ENCODE data around the gene ADGRA3. TPM values are rescaled to one million over a fixed set of nuclear protein-coding genes. Genes with fewer than 3 reads are reported as not detected.

The ADGRA3 gene
- total RNA-seq, 4 donors from 2014 or later: 10.4 to 32.2 (median 19.8) TPM

DNA sequence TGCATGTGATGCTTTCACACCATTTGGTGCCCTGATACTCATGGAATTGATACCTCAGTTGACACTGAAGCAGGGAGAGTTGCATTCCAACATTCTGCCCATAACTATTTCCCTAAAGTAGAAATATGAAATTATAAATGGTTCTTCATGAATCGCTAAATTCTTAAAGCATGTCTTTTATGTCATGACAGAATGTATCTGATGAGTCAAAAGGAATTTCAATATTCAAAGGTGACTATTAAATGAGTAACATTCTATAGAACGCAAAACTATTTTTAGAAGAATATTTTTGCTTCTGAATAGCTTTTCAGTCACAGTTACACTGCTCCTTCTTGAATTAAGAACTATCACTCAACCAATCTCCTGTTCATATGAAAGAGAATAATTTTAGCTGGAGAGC lies 152.8 kb downstream of the ADGRA3 start:
- 66% methylated on average over 2 of the region's 2 CpGs for WGBS
- no peak for TF ChIP-seq POLR2A (IDR thresholded peaks at IDR 0.05)
- TF ChIP-seq EP300 (IDR thresholded peaks at IDR 0.05): no peak
- no peak for TF ChIP-seq CTCF (IDR thresholded peaks at IDR 0.05)
- no peak for TF ChIP-seq POLR2AphosphoS5 (IDR thresholded peaks at IDR 0.05)
- H3K4me3 ChIP-seq: no peak overlapping the region

DNA sequence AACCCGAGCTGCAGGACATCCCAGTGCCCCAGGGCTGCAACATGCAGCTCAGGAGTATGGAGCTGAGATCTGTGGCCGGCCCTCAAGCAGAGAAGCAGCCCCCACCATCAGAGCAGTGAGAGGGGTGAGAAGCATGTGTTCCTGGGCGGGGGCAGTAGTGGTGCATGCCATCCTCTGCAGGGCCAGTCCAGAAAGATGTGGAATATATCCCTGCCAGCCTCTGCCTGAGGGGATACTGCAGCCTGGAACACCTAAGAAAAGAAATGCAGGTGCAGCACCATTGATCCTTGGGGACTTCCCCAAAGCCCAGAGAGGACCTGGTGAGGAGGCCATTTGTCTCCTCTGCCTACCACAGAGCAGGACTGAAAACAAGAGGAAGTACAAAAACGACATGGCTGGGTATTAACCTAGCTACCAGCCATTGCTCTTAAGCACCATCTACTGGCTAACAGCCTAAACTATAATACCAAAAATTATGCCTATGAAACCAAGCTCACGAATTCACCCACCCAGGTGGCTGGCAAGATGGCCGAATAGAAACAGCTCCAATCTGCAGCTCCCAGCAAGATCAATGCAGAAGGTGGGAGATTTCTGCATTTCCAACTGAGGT lies 158.8 kb downstream of the ADGRA3 start:
- Histone ChIP-seq H3K27ac (no peak overlapping the region), H3K36me3 (no peaks in the 10 kb centered on the region), H3K4me3 (no peak overlapping the region), H3K9me3 (no peaks in the 10 kb centered on the region), H3K4me1 (no peaks in the 10 kb centered on the region), H3K27me3 (no peaks in the 10 kb centered on the region)
- DNase-seq (ENCODE audit: low spot score in 2 of 2): no peak
- no peak for TF ChIP-seq CTCF (IDR thresholded peaks at IDR 0.05)
- TF ChIP-seq POLR2A (IDR thresholded peaks at IDR 0.05): no peak
- TF ChIP-seq POLR2AphosphoS5 (IDR thresholded peaks at IDR 0.05): no peak
- TF ChIP-seq EP300 (IDR thresholded peaks at IDR 0.05): no peak
- WGBS: 54% methylated on average over 5 of the region's 6 CpGs

More for the DNA sequence above, 152.8 kb downstream of the ADGRA3 start:
- Histone ChIP-seq H3K27me3 (no peaks in the 10 kb centered on the region), H3K36me3 (no peaks in the 10 kb centered on the region), H3K4me1 (no peaks in the 10 kb centered on the region), H3K9me3 (no peaks in the 10 kb centered on the region), H3K27ac (no peak overlapping the region)
- no peak for DNase-seq (ENCODE audit: low spot score in 2 of 2)

GRCh38 chr4:22348410-22348809 lies 167.5 kb downstream of the ADGRA3 start:
- H3K4me1 ChIP-seq: no peaks in the 10 kb centered on the region
- no peak overlapping the region for H3K27ac ChIP-seq
- no peak for TF ChIP-seq EP300 (IDR thresholded peaks at IDR 0.05)
- TF ChIP-seq CTCF (IDR thresholded peaks at IDR 0.05): no peak
- no peak for TF ChIP-seq POLR2A (IDR thresholded peaks at IDR 0.05)
- no peak for TF ChIP-seq POLR2AphosphoS5 (IDR thresholded peaks at IDR 0.05)
- 52% methylated on average over 3 of the region's 3 CpGs for WGBS
- no peak overlapping the region for H3K4me3 ChIP-seq
- no peaks in the 10 kb centered on the region for H3K36me3 ChIP-seq
- no peaks in the 10 kb centered on the region for H3K9me3 ChIP-seq
- no peaks in the 10 kb centered on the region for H3K27me3 ChIP-seq
- DNase-seq (ENCODE audit: low spot score in 2 of 2): no peak

DNA sequence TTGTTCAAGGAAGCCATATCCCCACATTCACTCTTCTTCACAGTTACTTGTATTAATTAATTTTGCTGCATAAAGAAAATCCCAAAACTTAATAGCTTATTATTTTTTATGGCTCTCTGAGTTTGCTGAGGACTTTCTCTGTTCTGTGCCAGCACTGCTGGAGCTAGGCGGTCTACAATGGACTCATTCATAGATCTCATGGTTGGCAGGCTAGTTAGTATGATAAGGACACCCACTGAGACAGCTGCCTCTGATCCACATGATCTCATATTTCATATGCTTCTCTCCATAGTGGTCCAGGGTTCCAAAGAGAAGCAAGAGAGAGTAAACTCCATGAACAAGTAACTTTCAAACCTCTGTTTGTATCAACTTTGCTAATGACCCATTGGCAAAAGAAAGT lies 170.2 kb downstream of the ADGRA3 start:
- H3K9me3 ChIP-seq: no peaks in the 10 kb centered on the region
- no peak overlapping the region for H3K27ac ChIP-seq
- 75% methylated on average over 1 of the region's 1 CpG for WGBS
- no peaks in the 10 kb centered on the region for H3K36me3 ChIP-seq
- no peaks in the 10 kb centered on the region for H3K27me3 ChIP-seq
- H3K4me3 ChIP-seq: no peak overlapping the region
- H3K4me1 ChIP-seq: no peaks in the 10 kb centered on the region
- DNase-seq (ENCODE audit: low spot score in 2 of 2): no peak
- TF ChIP-seq POLR2AphosphoS5 (IDR thresholded peaks at IDR 0.05) (no peak), POLR2A (IDR thresholded peaks at IDR 0.05) (no peak), EP300 (IDR thresholded peaks at IDR 0.05) (no peak), CTCF (IDR thresholded peaks at IDR 0.05) (no peak)

DNA sequence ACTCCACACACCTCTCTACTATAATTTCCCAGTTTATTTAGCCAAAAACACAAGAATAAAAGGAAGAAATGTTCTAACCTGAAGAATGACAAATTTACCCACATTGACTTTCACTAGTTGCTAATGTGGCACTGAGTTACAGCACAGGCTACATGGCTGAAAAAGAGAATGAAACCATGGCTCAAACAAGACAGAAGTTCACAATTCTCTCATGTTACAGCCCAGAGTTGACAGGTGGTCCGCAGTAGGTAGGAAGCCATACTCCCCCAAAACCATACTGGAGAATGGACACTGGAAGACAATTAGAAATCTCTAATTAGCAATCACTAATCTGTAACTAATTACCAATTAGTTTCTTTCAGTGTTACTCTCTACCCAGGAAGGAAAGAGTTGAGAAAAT lies 170.8 kb downstream of the ADGRA3 start:
- H3K4me3 ChIP-seq: no peak overlapping the region
- WGBS: 0% methylated on average over 1 of the region's 1 CpG
- H3K9me3 ChIP-seq: no peaks in the 10 kb centered on the region
- TF ChIP-seq POLR2AphosphoS5 (IDR thresholded peaks at IDR 0.05) (no peak), CTCF (IDR thresholded peaks at IDR 0.05) (no peak)
- no peak for DNase-seq (ENCODE audit: low spot score in 2 of 2)
- no peaks in the 10 kb centered on the region for H3K4me1 ChIP-seq
- H3K27me3 ChIP-seq: no peaks in the 10 kb centered on the region
- H3K36me3 ChIP-seq: no peaks in the 10 kb centered on the region
- no peak overlapping the region for H3K27ac ChIP-seq
